Activated CD4-positive, alpha-beta memory T cell treated with anti-CD3 and anti-CD28 coated beads for 36 hours (primary cell): ENCODE results near the gene TMEM221. TPM values are rescaled to one million over a fixed set of nuclear protein-coding genes. Genes with fewer than 3 reads are reported as not detected.

Experiments used
- CTCF ChIA-PET: fragments of 350-600 bp; sonication (Branson Sonifier 250); formaldehyde crosslinking; loops from one replicate; lab custom pipeline; 2021; ENCODE audit warnings: antibody characterized with exemption, inconsistent platforms; lab: Charles Lee
- POLR2A ChIA-PET: fragments of 350-600 bp; sonication (Branson Sonifier 250); formaldehyde crosslinking; loops from one replicate; lab custom pipeline; 2021; ENCODE audit warnings: antibody characterized with exemption; lab: Charles Lee
- DNase-seq: peaks from one replicate; pipeline ENCODE4 v3.0.0-alpha.2; 2020
- H3K27ac Mint-ChIP-seq: one replicate; pipeline ENCODE4 v1.8.0; 2021; ENCODE audit warnings: mixed read lengths
- H3K27me3 Mint-ChIP-seq: one replicate; pipeline ENCODE4 v1.8.0; 2021; ENCODE audit warnings: mixed read lengths
- H3K36me3 Mint-ChIP-seq: one replicate; pipeline ENCODE4 v1.8.0; 2021; ENCODE audit warnings: mixed read lengths
- H3K4me1 Mint-ChIP-seq: one replicate; pipeline ENCODE4 v1.8.0; 2021; ENCODE audit warnings: low read depth, mixed read lengths
- H3K4me3 Mint-ChIP-seq: one replicate; pipeline ENCODE4 v1.8.0; 2021; ENCODE audit warnings: mild to moderate bottlenecking, mixed read lengths
- H3K9me3 Mint-ChIP-seq: one replicate; pipeline ENCODE4 v1.8.0; 2021; ENCODE audit warnings: mixed read lengths
- intact Hi-C: fragments of 100-400 bp; cut with micrococcal nuclease; formaldehyde crosslinking; loops from one replicate; pipeline ENCODE4 v1.15.1; 2023
- total RNA-seq, 2 experiments: library from RNA; stranded (reverse); gene quantifications; one replicate each; pipeline ENCODE4 v1.2.3, GENCODE V29; 2021

Gene TMEM221
- total RNA-seq, 2 experiments from 2014 or later: not detected

DNA sequence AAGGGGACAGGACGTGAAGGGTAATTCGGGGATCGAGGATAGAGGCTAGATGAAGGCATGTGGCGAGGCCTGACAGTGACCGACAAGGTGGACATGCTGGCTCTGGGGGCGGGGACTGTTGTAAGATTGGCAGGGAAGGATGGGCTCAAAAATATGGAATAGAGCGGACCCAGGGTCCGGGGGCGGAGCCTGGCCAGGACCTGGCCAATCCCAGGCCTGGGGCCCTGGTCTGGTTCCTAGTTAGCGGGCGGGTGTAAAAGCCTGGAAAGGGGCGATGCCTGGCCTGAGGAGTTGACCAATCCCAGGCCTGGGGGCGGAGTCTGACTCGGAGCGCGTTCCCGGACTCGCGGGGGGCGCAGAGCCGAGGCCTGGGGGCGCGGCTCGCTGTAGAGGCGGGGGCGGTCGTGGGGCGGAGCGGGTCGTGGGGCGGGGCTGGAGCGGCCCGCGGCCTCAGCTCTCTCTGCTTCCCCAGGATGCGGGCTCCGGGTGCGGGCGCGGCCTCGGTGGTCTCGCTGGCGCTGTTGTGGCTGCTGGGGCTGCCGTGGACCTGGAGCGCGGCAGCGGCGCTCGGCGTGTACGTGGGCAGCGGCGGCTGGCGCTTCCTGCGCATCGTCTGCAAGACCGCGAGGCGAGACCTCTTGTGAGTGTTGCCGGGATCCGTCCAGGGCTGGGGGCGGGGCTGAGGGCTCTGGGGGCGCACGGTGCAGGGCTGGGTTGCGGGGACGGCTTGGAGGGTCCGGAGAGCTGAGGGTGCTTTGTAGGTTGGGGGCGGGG, 21.8 kb upstream of the TMEM221 start, which contains the start of gene SLC27A1:
Gene SLC27A1, plus strand, starts transcription at position 457 of the 774 bp plus-strand sequence. Its CDS starts 17 bp downstream, at position 474.
- peak within 1 kb of the TSS; percentile 76 for H3K27ac Mint-ChIP-seq
- peak within 1 kb of the TSS; percentile 90 for H3K4me3 Mint-ChIP-seq
- CTCF ChIA-PET: interaction anchor here (0.8 to 6.2 kb wide), 2 partner anchors 22 to 26 kb away, joined by 3 to 29 read pairs; partner anchors contain the start of gene TMEM221
- no peaks in the 10 kb centered on the region for H3K9me3 Mint-ChIP-seq
- POLR2A ChIA-PET: no interaction called here
- intact Hi-C loops: loop anchor here (1.0 to 2.0 kb wide), 3 partner anchors 26 to 67 kb away; no protein-coding TSS in a partner anchor
- DNase-seq: peak; percentile 93
- peaks cover 25% of the 10 kb centered on the region for H3K4me1 Mint-ChIP-seq
- H3K27me3 Mint-ChIP-seq: no peaks in the 10 kb centered on the region
- no peaks in the 10 kb centered on the region for H3K36me3 Mint-ChIP-seq

DNA sequence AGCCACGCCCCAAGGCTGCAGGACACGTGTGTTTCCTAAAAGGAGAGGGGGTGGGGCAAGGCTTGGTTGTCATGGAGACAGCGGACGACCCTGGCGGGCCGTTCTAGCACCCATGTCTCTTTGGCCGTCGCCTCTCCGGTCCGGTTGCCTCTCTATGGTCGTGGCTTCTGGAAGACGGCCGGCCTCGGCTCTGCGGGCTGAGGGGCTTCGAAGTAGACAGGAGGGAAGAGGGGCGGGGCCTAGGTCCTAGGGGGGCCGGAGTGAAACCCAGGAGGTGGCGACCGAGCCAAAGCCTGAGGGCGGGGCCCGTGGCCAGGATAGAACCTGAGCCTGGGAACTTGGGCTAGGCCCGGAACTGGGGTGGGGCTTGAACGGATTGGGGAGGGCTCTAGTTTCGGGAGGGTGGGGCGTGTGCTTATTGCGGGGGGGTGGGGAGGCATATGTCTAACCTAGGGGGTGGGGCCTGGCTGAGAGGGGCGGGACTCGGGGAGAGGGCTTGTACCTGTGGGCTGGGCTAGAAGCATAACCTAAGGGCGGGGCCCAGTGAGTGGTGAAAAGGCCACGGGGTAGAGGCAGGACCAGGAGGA, 21.1 kb upstream of the TMEM221 start:
- peak overlapping the region; percentile 76 for H3K27ac Mint-ChIP-seq
- ChIA-PET POLR2A (no interaction called here), CTCF (interaction anchor here (0.7 to 1.1 kb wide), 2 partner anchors 42 to 64 kb away, joined by 4 read pairs; partner anchors contain the start of genes BST2 and PGLS)
- peaks cover 25% of the 10 kb centered on the region for H3K4me1 Mint-ChIP-seq
- H3K4me3 Mint-ChIP-seq: peak overlapping the region; percentile 90
- H3K36me3 Mint-ChIP-seq: no peaks in the 10 kb centered on the region
- H3K27me3 Mint-ChIP-seq: no peaks in the 10 kb centered on the region
- DNase-seq: peak; percentile 95
- no peaks in the 10 kb centered on the region for H3K9me3 Mint-ChIP-seq
- intact Hi-C loops: loop anchor here (1.0 to 5.0 kb wide), 4 partner anchors 27 to 132 kb away; partner anchors contain the start of gene GTPBP3

DNA sequence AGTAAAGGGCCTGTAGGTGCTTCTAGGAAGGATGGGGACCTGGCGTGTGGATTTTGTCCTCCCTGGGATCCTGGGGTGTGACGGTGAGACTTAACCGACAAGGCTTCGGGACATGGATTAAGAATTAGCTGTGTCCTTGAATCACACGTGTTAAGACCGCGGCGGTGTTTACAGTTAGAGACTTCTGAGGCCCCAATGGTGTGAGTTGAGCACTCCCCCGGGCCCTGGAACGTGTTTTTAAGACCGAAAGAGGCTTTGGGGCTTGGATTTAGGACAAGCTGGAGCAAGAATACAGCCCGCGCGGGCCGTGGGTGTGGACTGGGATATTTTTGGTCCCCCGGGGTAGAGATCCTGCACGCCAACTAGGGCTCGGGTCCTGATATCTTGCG, 20.6 kb upstream of the TMEM221 start:
- peak overlapping the region; percentile 45 for H3K27ac Mint-ChIP-seq
- no peaks in the 10 kb centered on the region for H3K36me3 Mint-ChIP-seq
- H3K9me3 Mint-ChIP-seq: no peaks in the 10 kb centered on the region
- H3K4me1 Mint-ChIP-seq: peaks cover 25% of the 10 kb centered on the region
- intact Hi-C loops: loop anchor here (5.0 kb wide), 1 partner anchor 132 kb away; the partner anchor contains the start of gene GTPBP3
- CTCF ChIA-PET: interaction anchor here (0.7 to 1.1 kb wide), 2 partner anchors 42 to 64 kb away, joined by 4 read pairs; partner anchors contain the start of genes BST2 and PGLS
- DNase-seq: no peak
- POLR2A ChIA-PET: interaction anchor here (0.5 kb wide), 1 partner anchor 64 kb away, joined by 3 read pairs; the partner anchor contains the start of gene BST2
- H3K27me3 Mint-ChIP-seq: no peaks in the 10 kb centered on the region
- peak overlapping the region; percentile 90 for H3K4me3 Mint-ChIP-seq

DNA sequence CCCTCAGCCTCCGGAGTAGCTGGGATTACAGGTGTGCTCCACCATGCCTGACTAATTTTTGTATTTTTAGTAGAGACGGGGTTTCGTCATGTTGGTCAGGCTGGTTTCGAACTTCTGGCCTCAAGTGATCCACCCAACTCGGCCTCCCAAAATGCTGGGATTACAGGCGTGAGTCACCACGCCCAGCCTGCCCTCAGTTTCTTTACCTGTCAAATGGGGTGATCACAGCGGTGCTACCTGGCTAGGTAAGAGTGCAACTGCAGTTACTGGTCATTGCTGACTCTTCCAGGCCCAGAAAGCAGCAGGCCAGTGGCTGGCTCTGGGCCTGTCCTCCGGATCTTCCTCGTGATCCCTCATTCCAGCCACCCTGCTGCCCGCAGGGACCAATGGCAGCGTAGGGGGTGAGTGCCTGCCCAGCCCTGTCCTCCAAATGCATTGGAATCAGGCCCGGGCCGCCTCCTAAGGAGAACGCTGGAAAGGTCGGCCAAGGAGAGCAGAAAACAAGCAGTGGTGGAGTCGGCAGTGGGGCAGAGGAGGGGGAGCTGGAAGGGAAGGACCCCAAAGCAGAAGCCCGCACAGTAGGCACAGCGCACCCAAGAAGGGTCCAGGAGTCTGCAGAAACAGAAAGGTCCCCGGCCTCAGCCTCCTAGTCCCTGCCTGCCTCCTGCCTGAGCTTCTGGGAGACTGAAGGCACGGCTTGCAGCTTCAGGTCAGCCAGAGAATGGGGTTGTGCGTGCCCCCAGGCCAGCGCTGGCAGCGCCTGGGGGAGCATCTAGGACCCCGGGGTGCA, 20.0 kb upstream of the TMEM221 start:
- no peaks in the 10 kb centered on the region for H3K36me3 Mint-ChIP-seq
- H3K27me3 Mint-ChIP-seq: no peaks in the 10 kb centered on the region
- H3K4me3 Mint-ChIP-seq: peak overlapping the region; percentile 90
- no peak overlapping the region for H3K27ac Mint-ChIP-seq
- CTCF ChIA-PET: interaction anchor here (0.7 to 1.4 kb wide), 4 partner anchors 20 to 74 kb away, joined by 3 to 4 read pairs (median 4); partner anchors contain the start of genes BST2, PGLS and TMEM221
- DNase-seq: no peak
- peaks cover 25% of the 10 kb centered on the region for H3K4me1 Mint-ChIP-seq
- POLR2A ChIA-PET: interaction anchor here (0.5 kb wide), 1 partner anchor 63 kb away, joined by 3 read pairs; the partner anchor contains the start of gene BST2
- intact Hi-C loops: loop anchor here (5.0 kb wide), 1 partner anchor 131 kb away; the partner anchor contains the start of gene GTPBP3
- no peaks in the 10 kb centered on the region for H3K9me3 Mint-ChIP-seq

DNA sequence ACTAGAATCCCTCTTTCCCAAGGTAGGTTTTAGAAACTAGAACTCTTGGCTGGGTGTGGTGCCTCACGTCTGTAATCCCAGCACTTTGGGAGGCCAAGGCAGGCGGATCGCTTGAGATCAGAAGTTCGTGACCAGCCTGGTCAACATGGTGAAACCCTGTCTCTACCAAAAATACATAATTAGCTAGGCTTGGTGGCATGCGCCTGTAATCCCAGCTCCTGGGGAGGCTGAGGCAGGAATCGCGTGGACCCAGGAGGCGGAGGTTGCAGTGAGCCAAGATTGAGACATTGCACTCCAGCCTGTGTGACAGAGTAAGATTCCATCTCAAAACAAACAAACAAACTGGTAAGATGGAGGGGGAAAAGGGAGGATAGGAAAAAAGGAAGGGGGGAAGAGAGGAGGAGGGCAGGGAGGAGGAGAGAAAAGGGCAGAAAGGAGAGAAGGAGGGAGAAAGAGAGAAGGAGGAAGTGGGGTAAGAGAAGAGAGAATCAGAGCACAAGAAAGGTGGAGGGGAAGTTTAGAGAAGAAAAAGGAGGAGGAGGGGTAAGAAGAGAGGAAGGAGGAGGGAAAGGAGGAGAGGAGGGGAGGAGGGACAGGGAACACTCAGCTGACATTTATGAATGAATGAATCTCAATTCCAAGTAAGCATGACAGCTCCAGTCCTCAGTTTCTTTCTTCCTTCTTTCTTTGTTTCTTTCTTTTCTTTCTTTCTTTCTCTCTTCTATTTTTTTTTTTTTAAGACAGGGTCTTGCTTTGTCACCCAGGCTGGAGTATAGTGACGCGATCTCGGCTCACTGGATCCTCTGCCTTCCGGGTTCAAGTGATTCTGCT, 19.2 kb upstream of the TMEM221 start:
- no peaks in the 10 kb centered on the region for H3K36me3 Mint-ChIP-seq
- H3K4me3 Mint-ChIP-seq: no peak overlapping the region
- H3K4me1 Mint-ChIP-seq: peaks cover 18% of the 10 kb centered on the region
- ChIA-PET CTCF (interaction anchor here (0.6 to 4.1 kb wide), 11 partner anchors 19 to 158 kb away, joined by 3 to 23 read pairs (median 4); partner anchors contain the start of genes DDA1 and TMEM221), POLR2A (no interaction called here)
- no peaks in the 10 kb centered on the region for H3K9me3 Mint-ChIP-seq
- DNase-seq: no peak
- intact Hi-C loops: loop anchor here (5.0 kb wide), 1 partner anchor 130 kb away; the partner anchor contains the start of gene GTPBP3
- no peak overlapping the region for H3K27ac Mint-ChIP-seq
- H3K27me3 Mint-ChIP-seq: no peaks in the 10 kb centered on the region

DNA sequence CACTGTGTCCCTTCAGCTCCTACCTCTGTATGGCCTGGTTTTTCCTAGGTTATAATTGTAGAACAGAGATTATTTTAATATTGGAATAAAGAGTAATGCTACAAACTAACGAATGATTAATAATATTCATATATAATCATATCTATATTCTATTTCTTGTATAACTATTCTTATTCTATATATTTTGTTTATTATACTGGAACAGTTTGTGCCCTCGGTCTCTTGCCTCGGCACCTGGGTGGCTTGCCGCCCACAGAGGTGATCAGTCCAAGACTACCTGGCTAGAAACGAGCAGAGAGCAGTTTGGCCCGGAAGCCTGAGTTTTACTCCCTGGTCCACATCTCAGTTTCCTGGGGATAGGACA, 18.0 kb upstream of the TMEM221 start:
- CTCF ChIA-PET: interaction anchor here (0.6 to 4.1 kb wide), 18 partner anchors 9 to 466 kb away, joined by 3 to 23 read pairs (median 5); partner anchors contain the start of genes CCDC124, DDA1 and MVB12A
- POLR2A ChIA-PET: no interaction called here
- no peaks in the 10 kb centered on the region for H3K27me3 Mint-ChIP-seq
- H3K4me1 Mint-ChIP-seq: peaks cover 18% of the 10 kb centered on the region
- no peaks in the 10 kb centered on the region for H3K9me3 Mint-ChIP-seq
- intact Hi-C loops: loop anchor here (1.0 to 5.0 kb wide), 3 partner anchors 16 to 129 kb away; partner anchors contain the start of gene GTPBP3
- H3K27ac Mint-ChIP-seq: no peak overlapping the region
- H3K4me3 Mint-ChIP-seq: no peak overlapping the region
- no peaks in the 10 kb centered on the region for H3K36me3 Mint-ChIP-seq
- DNase-seq: no peak

DNA sequence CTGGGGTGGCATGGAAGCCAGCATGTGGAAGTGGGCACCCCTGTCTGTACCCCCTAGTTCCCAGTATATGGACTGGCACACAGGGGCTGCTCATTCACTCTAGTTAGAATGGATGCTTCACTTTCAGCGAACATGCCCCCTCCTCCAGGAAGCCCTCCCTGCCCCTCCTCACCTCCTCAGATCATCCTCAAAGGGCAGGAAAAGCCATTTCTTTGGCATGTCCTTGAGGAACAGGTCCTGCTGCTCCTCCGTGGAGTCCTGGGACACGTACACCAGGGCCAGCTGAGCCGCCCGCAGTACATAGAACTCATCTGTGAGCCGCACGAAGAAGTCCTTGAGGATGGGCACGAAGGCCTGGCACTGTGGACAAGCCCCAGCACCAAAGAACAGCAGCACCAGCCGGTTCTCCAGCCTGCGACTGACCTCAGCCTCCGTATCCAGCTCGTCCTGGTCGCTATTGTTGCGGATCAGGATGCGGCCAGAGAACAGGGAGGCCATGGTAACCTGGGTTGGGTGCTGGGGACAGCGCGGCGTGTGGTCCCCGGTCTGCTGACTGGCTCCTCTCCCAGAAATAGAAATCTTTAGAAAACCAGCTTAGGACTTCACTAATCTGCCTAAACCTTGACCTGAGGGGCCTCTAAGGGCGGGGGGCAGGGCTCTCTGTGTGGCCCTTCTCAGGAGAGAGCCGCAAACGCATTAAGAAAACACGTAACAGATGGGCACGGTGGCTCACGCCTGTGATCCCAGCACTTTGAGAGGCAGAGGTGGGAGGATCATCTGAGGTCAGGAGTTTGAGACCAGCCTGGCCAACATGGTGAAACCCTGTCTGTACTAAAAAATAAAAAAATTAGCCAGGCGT, 12.1 kb upstream of the TMEM221 start, which contains the start of gene NXNL1:
Gene NXNL1, minus strand, starts transcription at position 555 of the 859 bp plus-strand sequence. Its CDS starts 57 bp downstream, at position 498.
- Mint-ChIP-seq H3K27ac (no peak within 1 kb of the TSS), H3K27me3 (peaks cover 23% of the 10 kb centered on the region), H3K4me1 (no peaks in the 10 kb centered on the region), H3K9me3 (no peaks in the 10 kb centered on the region), H3K36me3 (no peaks in the 10 kb centered on the region), H3K4me3 (no peak within 1 kb of the TSS)
- ChIA-PET POLR2A (no interaction called here), CTCF (interaction anchor here (0.7 kb wide), 1 partner anchor 38 kb away, joined by 3 read pairs; no protein-coding TSS in a partner anchor)
- no peak for DNase-seq
- intact Hi-C loops: no loop called here

DNA sequence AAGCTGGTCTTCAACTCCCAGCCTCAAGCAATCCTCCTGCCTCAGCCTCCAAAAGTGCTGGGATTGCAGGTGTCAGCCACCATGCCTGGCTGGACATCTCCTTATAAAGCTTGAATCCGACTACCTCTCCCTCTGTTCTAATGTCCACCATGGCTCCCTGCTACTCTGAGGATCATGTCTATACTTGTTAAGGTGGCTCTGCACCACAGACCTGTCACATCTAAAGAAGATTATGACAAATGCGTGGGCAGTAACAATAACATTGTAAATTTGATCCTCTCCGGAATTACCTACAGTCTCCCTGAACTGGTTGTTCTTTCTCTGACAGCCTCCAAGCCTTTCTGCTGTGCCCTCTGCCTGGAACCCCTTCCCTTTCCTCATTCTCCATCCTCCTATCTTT, 10.5 kb upstream of the TMEM221 start:
- peaks cover 32% of the 10 kb centered on the region for H3K27me3 Mint-ChIP-seq
- H3K27ac Mint-ChIP-seq: no peak overlapping the region
- no peaks in the 10 kb centered on the region for H3K9me3 Mint-ChIP-seq
- H3K4me1 Mint-ChIP-seq: no peaks in the 10 kb centered on the region
- DNase-seq: no peak
- no peaks in the 10 kb centered on the region for H3K36me3 Mint-ChIP-seq
- intact Hi-C loops: no loop called here
- ChIA-PET CTCF (no interaction called here), POLR2A (no interaction called here)
- no peak overlapping the region for H3K4me3 Mint-ChIP-seq

DNA sequence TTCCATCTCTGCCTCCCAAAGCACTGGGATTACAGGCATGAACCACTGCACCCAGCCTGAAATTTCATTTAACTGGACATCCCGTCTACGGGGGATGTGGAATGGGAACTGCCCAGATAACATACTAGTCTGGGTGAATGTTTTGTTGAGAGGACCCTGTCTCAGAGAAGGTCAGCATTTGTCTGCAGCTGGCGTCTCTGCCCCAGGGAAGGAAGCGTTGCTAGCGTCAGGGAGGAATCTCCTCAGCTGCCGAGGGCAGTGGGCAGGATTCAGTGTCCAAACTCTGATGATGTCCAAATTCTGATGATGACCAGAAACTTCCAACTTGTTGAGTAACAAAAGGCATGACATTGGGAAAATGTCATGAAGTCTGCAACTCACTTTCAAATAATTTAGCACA, 9.1 kb upstream of the TMEM221 start:
- H3K9me3 Mint-ChIP-seq: no peaks in the 10 kb centered on the region
- H3K27me3 Mint-ChIP-seq: peaks cover 36% of the 10 kb centered on the region
- intact Hi-C loops: no loop called here
- H3K4me3 Mint-ChIP-seq: no peak overlapping the region
- DNase-seq: no peak
- no peaks in the 10 kb centered on the region for H3K36me3 Mint-ChIP-seq
- CTCF ChIA-PET: interaction anchor here (1.3 kb wide), 1 partner anchor 9 kb away, joined by 3 read pairs; no protein-coding TSS in a partner anchor
- no peak overlapping the region for H3K27ac Mint-ChIP-seq
- peaks cover 4% of the 10 kb centered on the region for H3K4me1 Mint-ChIP-seq
- POLR2A ChIA-PET: no interaction called here

DNA sequence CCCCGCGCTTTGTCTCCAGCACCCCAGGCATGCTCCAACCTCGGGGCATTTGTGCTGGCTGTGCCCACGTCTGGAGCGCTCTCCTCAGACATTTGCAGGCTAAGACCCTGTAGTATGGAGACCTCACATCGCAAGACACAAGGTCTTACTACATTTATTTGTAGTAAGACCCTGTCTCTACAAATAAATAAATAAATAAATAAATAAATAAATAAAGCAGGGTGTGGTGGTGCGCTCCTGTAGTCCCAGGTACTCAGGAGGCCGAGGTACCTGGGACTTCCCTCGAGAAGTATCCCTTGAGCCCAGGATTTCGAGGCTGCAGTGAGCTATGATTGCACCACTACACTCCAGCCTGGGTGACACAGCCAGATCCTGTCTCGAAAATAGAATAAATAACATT, 7.7 kb upstream of the TMEM221 start:
- Mint-ChIP-seq H3K36me3 (no peaks in the 10 kb centered on the region), H3K4me1 (peaks cover 4% of the 10 kb centered on the region), H3K27me3 (peaks cover 36% of the 10 kb centered on the region), H3K9me3 (no peaks in the 10 kb centered on the region), H3K4me3 (no peak overlapping the region), H3K27ac (no peak overlapping the region)
- no peak for DNase-seq
- CTCF ChIA-PET: no interaction called here
- intact Hi-C loops: no loop called here
- POLR2A ChIA-PET: no interaction called here
